GM21381 (cell line): ENCODE results near the gene EXO1.
"Not testable (repeated sequence)": the region's sequence is repeated elsewhere in the genome, so short reads cannot be mapped to it uniquely, and the experiment has no call there.

Experiments
- ATAC-seq: cut with Tn5 transposase; IDR thresholded peaks from one replicate; pipeline ENCODE4 v1.9.1; 2021; ENCODE audit warnings: mild to moderate bottlenecking, moderate library complexity; ENCODE audit not compliant: unreplicated experiment

Gene EXO1

GRCh38 chr1:241847796-241848685 lies at the start of gene EXO1:
Gene EXO1, plus strand, starts transcription at chr1:241848204. Its CDS starts 2,222 bp downstream, at chr1:241850426.
- ATAC-seq, result peak; percentile 96

- no peak for ATAC-seq
Observed at GRCh38 chr1:241799416-241799815, 48.6 kb upstream of the EXO1 start.

GRCh38 chr1:241800640-241801039 lies 47.4 kb upstream of the EXO1 start:
- ATAC-seq, result no peak

GRCh38 chr1:241802863-241803262 lies 45.1 kb upstream of the EXO1 start:
- no peak for ATAC-seq

- not testable (repeated sequence) for ATAC-seq
Observed at GRCh38 chr1:241804706-241805105, 43.3 kb upstream of the EXO1 start.

- no peak for ATAC-seq
Observed at GRCh38 chr1:241808265-241808664, 39.7 kb upstream of the EXO1 start.

GRCh38 chr1:241810769-241811405 lies 37.1 kb upstream of the EXO1 start:
- peak; percentile 46 for ATAC-seq

GRCh38 chr1:241813768-241814320 lies 34.2 kb upstream of the EXO1 start:
- no peak for ATAC-seq

GRCh38 chr1:241816008-241816407 lies 32.0 kb upstream of the EXO1 start:
- ATAC-seq, result no peak

- ATAC-seq, result no peak
Observed at GRCh38 chr1:241817331-241817792, 30.6 kb upstream of the EXO1 start.

GRCh38 chr1:241817956-241818612 lies 29.9 kb upstream of the EXO1 start:
- ATAC-seq, result no peak

- no peak for ATAC-seq
Observed at GRCh38 chr1:241819340-241819866, 28.6 kb upstream of the EXO1 start.

- ATAC-seq, result no peak
Observed at GRCh38 chr1:241821363-241821762, 26.6 kb upstream of the EXO1 start.

- no peak for ATAC-seq
Observed at GRCh38 chr1:241822846-241823245, 25.2 kb upstream of the EXO1 start.

- ATAC-seq, result no peak
Observed at GRCh38 chr1:241823925-241824324, 24.1 kb upstream of the EXO1 start.

- no peak for ATAC-seq
Observed at GRCh38 chr1:241825581-241825980, 22.4 kb upstream of the EXO1 start.

- not testable (repeated sequence) for ATAC-seq
Observed at GRCh38 chr1:241826613-241827012, 21.4 kb upstream of the EXO1 start.

- no peak for ATAC-seq
Observed at GRCh38 chr1:241827264-241827663, 20.7 kb upstream of the EXO1 start.

- ATAC-seq, result no peak
Observed at GRCh38 chr1:241828463-241829021, 19.5 kb upstream of the EXO1 start.

GRCh38 chr1:241829468-241829867 lies 18.5 kb upstream of the EXO1 start:
- no peak for ATAC-seq
